Activated naive CD4-positive, alpha-beta T cell treated with anti-CD3 and anti-CD28 coated beads for 36 hours (primary cell): Measurements from ENCODE around the gene FAM168A. TPM values are rescaled to one million over a fixed set of nuclear protein-coding genes. Genes with fewer than 3 reads are reported as not detected.
A peak's percentile ranks its signal among the peaks of the same experiment; 100 is the strongest.

Experiments used
- CTCF ChIA-PET: fragments of 350-600 bp; sonication (Branson Sonifier 250); formaldehyde crosslinking; loops from one replicate; lab custom pipeline; 2021; ENCODE audit warnings: antibody characterized with exemption; lab: Charles Lee
- DNase-seq: peaks from one replicate; pipeline ENCODE4 v3.0.0-alpha.2; 2020
- H3K27ac Mint-ChIP-seq: one replicate; pipeline ENCODE4 v1.8.0; 2021; ENCODE audit warnings: mild to moderate bottlenecking, mixed read lengths
- H3K27me3 Mint-ChIP-seq: one replicate; pipeline ENCODE4 v1.8.0; 2021; ENCODE audit warnings: low read depth, mixed read lengths
- H3K36me3 Mint-ChIP-seq: one replicate; pipeline ENCODE4 v1.8.0; 2021; ENCODE audit warnings: low read depth, mixed read lengths
- H3K4me1 Mint-ChIP-seq: one replicate; pipeline ENCODE4 v1.8.0; 2021; ENCODE audit warnings: low read depth, mixed read lengths
- H3K4me3 Mint-ChIP-seq: one replicate; pipeline ENCODE4 v1.8.0; 2021; ENCODE audit warnings: mild to moderate bottlenecking, moderate library complexity, mixed read lengths
- H3K9me3 Mint-ChIP-seq: one replicate; pipeline ENCODE4 v1.8.0; 2021; ENCODE audit warnings: mixed read lengths
- intact Hi-C: fragments of 100-400 bp; cut with micrococcal nuclease; formaldehyde crosslinking; loops from one replicate; pipeline ENCODE4 v1.15.1; 2023
- total RNA-seq, 2 experiments: library from RNA; stranded (reverse); gene quantifications; one replicate each; pipeline ENCODE4 v1.2.3, GENCODE V29; 2021

The FAM168A gene
- total RNA-seq, 2 experiments from 2014 or later: 11.9 to 13.0 TPM

- H3K27ac Mint-ChIP-seq: no peak overlapping the region
- peaks cover 76% of the 10 kb centered on the region for H3K4me1 Mint-ChIP-seq
- CTCF ChIA-PET: no interaction called here
- H3K27me3 Mint-ChIP-seq: no peaks in the 10 kb centered on the region
- H3K9me3 Mint-ChIP-seq: no peaks in the 10 kb centered on the region
- intact Hi-C loops: no loop called here
- peaks cover 5% of the 10 kb centered on the region for H3K36me3 Mint-ChIP-seq
- H3K4me3 Mint-ChIP-seq: no peak overlapping the region
- DNase-seq: no peak
Measured at GRCh38 chr11:73380897-73381410, 217.0 kb downstream of the FAM168A start.

GRCh38 chr11:73380331-73380730 is 217.6 kb downstream of the FAM168A start:
- Mint-ChIP-seq H3K4me3 (no peak overlapping the region), H3K4me1 (peaks cover 77% of the 10 kb centered on the region)

GRCh38 chr11:73379189-73379880 is 218.6 kb downstream of the FAM168A start:
- no peak for DNase-seq
- H3K4me1 Mint-ChIP-seq: peaks cover 69% of the 10 kb centered on the region
- H3K4me3 Mint-ChIP-seq: no peak overlapping the region
- peaks cover 4% of the 10 kb centered on the region for H3K36me3 Mint-ChIP-seq
- intact Hi-C loops: loop anchor here (5.0 to 10.0 kb wide), 3 partner anchors 385 to 498 kb away; partner anchors contain the start of genes COA4, MRPL48, PAAF1 and RAB6A
- H3K27ac Mint-ChIP-seq: no peak overlapping the region
- H3K27me3 Mint-ChIP-seq: no peaks in the 10 kb centered on the region
- CTCF ChIA-PET: interaction anchor here (1.0 to 1.9 kb wide), 2 partner anchors 28 to 44 kb away, joined by 4 to 5 read pairs; no protein-coding TSS in a partner anchor
- no peaks in the 10 kb centered on the region for H3K9me3 Mint-ChIP-seq

More at GRCh38 chr11:73380331-73380730, 217.6 kb downstream of the FAM168A start:
- no peak for DNase-seq
- H3K27me3 Mint-ChIP-seq: no peaks in the 10 kb centered on the region
- no peaks in the 10 kb centered on the region for H3K9me3 Mint-ChIP-seq
- CTCF ChIA-PET: interaction anchor here (1.9 kb wide), 1 partner anchor 45 kb away, joined by 4 read pairs; no protein-coding TSS in a partner anchor
- peaks cover 4% of the 10 kb centered on the region for H3K36me3 Mint-ChIP-seq
- no peak overlapping the region for H3K27ac Mint-ChIP-seq
- intact Hi-C loops: no loop called here

- Mint-ChIP-seq H3K27ac (peak overlapping the region; percentile 91), H3K27me3 (no peaks in the 10 kb centered on the region), H3K9me3 (no peaks in the 10 kb centered on the region), H3K4me3 (peak overlapping the region; percentile 92), H3K36me3 (peaks cover 4% of the 10 kb centered on the region), H3K4me1 (peaks cover 46% of the 10 kb centered on the region)
- intact Hi-C loops: loop anchor here (1.0 to 10.0 kb wide), 10 partner anchors 16 to 500 kb away; partner anchors contain the start of genes COA4, FAM168A, FCHSD2 and MRPL48
- CTCF ChIA-PET: interaction anchor here (0.6 to 5.1 kb wide), 6 partner anchors 16 to 1269 kb away, joined by 3 to 36 read pairs (median 3); no protein-coding TSS in a partner anchor
- peak; percentile 85 for DNase-seq
Measured at GRCh38 chr11:73376803-73377629, 220.9 kb downstream of the FAM168A start.

GRCh38 chr11:73376160-73376802 is 221.6 kb downstream of the FAM168A start, which contains the start of gene RELT:
TSS of gene RELT (plus strand) at chr11:73376399. CDS start at chr11:73389137, 12,738 bp downstream.
- Mint-ChIP-seq H3K9me3 (no peaks in the 10 kb centered on the region), H3K27ac (peak within 1 kb of the TSS; percentile 91), H3K4me1 (peaks cover 45% of the 10 kb centered on the region), H3K4me3 (peak within 1 kb of the TSS; percentile 92), H3K36me3 (peaks cover 4% of the 10 kb centered on the region), H3K27me3 (no peaks in the 10 kb centered on the region)
- intact Hi-C loops: loop anchor here (1.0 to 10.0 kb wide), 10 partner anchors 17 to 501 kb away; partner anchors contain the start of genes COA4, FAM168A, FCHSD2 and MRPL48
- CTCF ChIA-PET: interaction anchor here (0.6 to 5.1 kb wide), 3 partner anchors 17 to 1270 kb away, joined by 3 to 36 read pairs (median 7); no protein-coding TSS in a partner anchor
- DNase-seq: peak; percentile 91

GRCh38 chr11:73375830-73376159 is 222.1 kb downstream of the FAM168A start:
- Mint-ChIP-seq H3K27ac (peak overlapping the region; percentile 69), H3K36me3 (peaks cover 4% of the 10 kb centered on the region), H3K27me3 (no peaks in the 10 kb centered on the region), H3K4me3 (peak overlapping the region; percentile 92), H3K4me1 (peaks cover 41% of the 10 kb centered on the region), H3K9me3 (no peaks in the 10 kb centered on the region)
- CTCF ChIA-PET: interaction anchor here (1.1 to 5.1 kb wide), 2 partner anchors 8 to 25 kb away, joined by 3 to 36 read pairs; no protein-coding TSS in a partner anchor
- DNase-seq: no peak
- intact Hi-C loops: loop anchor here (1.0 to 10.0 kb wide), 10 partner anchors 18 to 502 kb away; partner anchors contain the start of genes COA4, FAM168A, FCHSD2 and MRPL48

- H3K4me3 Mint-ChIP-seq: no peak overlapping the region
- no peak for DNase-seq
- intact Hi-C loops: loop anchor here (10.0 kb wide), 1 partner anchor 391 kb away; the partner anchor contains the start of gene RAB6A
- H3K27me3 Mint-ChIP-seq: no peaks in the 10 kb centered on the region
- no peaks in the 10 kb centered on the region for H3K9me3 Mint-ChIP-seq
- peaks cover 4% of the 10 kb centered on the region for H3K36me3 Mint-ChIP-seq
- H3K27ac Mint-ChIP-seq: no peak overlapping the region
- CTCF ChIA-PET: interaction anchor here (2.8 to 5.1 kb wide), 2 partner anchors 14 to 23 kb away, joined by 13 to 36 read pairs; no protein-coding TSS in a partner anchor
- H3K4me1 Mint-ChIP-seq: peaks cover 28% of the 10 kb centered on the region
Measured at GRCh38 chr11:73374151-73374550, 223.8 kb downstream of the FAM168A start.

- intact Hi-C loops: loop anchor here (10.0 kb wide), 1 partner anchor 392 kb away; the partner anchor contains the start of gene RAB6A
- DNase-seq: no peak
- CTCF ChIA-PET: interaction anchor here (0.8 to 5.1 kb wide), 5 partner anchors 9 to 276 kb away, joined by 3 to 36 read pairs (median 4); no protein-coding TSS in a partner anchor
- Mint-ChIP-seq H3K4me3 (no peak overlapping the region), H3K27me3 (no peaks in the 10 kb centered on the region), H3K36me3 (peaks cover 4% of the 10 kb centered on the region), H3K4me1 (peaks cover 20% of the 10 kb centered on the region), H3K9me3 (no peaks in the 10 kb centered on the region), H3K27ac (no peak overlapping the region)
Measured at GRCh38 chr11:73372375-73372993, 225.4 kb downstream of the FAM168A start.

- Mint-ChIP-seq H3K27ac (no peak overlapping the region), H3K4me3 (no peak overlapping the region)
- intact Hi-C loops: no loop called here
Measured at GRCh38 chr11:73367482-73368024, 230.4 kb downstream of the FAM168A start.

GRCh38 chr11:73366953-73367352 is 231.0 kb downstream of the FAM168A start:
- Mint-ChIP-seq H3K36me3 (no peaks in the 10 kb centered on the region), H3K27ac (peak overlapping the region; percentile 75)
- CTCF ChIA-PET: interaction anchor here (0.6 to 1.0 kb wide), 2 partner anchors 16 to 1563 kb away, joined by 3 to 6 read pairs; no protein-coding TSS in a partner anchor

More at GRCh38 chr11:73367482-73368024, 230.4 kb downstream of the FAM168A start:
- no peaks in the 10 kb centered on the region for H3K27me3 Mint-ChIP-seq
- CTCF ChIA-PET: interaction anchor here (0.6 to 1.6 kb wide), 3 partner anchors 16 to 1563 kb away, joined by 3 to 6 read pairs (median 5); no protein-coding TSS in a partner anchor
- peaks cover 2% of the 10 kb centered on the region for H3K9me3 Mint-ChIP-seq
- no peak for DNase-seq
- H3K4me1 Mint-ChIP-seq: peaks cover 23% of the 10 kb centered on the region
- no peaks in the 10 kb centered on the region for H3K36me3 Mint-ChIP-seq

More at GRCh38 chr11:73366953-73367352, 231.0 kb downstream of the FAM168A start:
- peaks cover 23% of the 10 kb centered on the region for H3K4me1 Mint-ChIP-seq
- no peaks in the 10 kb centered on the region for H3K27me3 Mint-ChIP-seq
- H3K9me3 Mint-ChIP-seq: peaks cover 2% of the 10 kb centered on the region
- intact Hi-C loops: no loop called here
- DNase-seq: no peak
- no peak overlapping the region for H3K4me3 Mint-ChIP-seq
